HFF-Myc (cell line): ENCODE data around the gene UBE2K.
"Not testable (repeated sequence)": the region's sequence is repeated elsewhere in the genome, so short reads cannot be mapped to it uniquely, and the experiment has no call there.

Experiments
- DNase-seq: peaks from one replicate; pipeline ENCODE4 v3.0.0-alpha.2; 2011; ENCODE audit warnings: low read depth; ENCODE audit errors: extremely low read depth
- H3K4me3 ChIP-seq: replicated peaks from 2 replicates; pipeline ENCODE4 v1.5.1; 2011; ENCODE audit warnings: low read depth, mild to moderate bottlenecking, control low read depth, low read length
- CTCF ChIP-seq: IDR thresholded peaks from 2 replicates; pipeline ENCODE4 v1.5.1; 2012; ENCODE audit warnings: mild to moderate bottlenecking, low read depth, low read length, control low read depth; ENCODE audit errors: missing control alignments

Gene UBE2K

GRCh38 chr4:39667706-39668105 lies 30.2 kb upstream of the UBE2K start:
- TF ChIP-seq CTCF = no peak
- H3K4me3 ChIP-seq = no peak overlapping the region
- DNase-seq = no peak

- TF ChIP-seq CTCF = no peak
- no peak for DNase-seq
These were observed 29.0 kb upstream of the UBE2K start for GRCh38 chr4:39668887-39669286.

GRCh38 chr4:39670296-39670695 lies 27.6 kb upstream of the UBE2K start:
- not testable (repeated sequence) for H3K4me3 ChIP-seq, DNase-seq

More at GRCh38 chr4:39668887-39669286, 29.0 kb upstream of the UBE2K start:
- no peak overlapping the region for H3K4me3 ChIP-seq

- H3K4me3 ChIP-seq, DNase-seq: not testable (repeated sequence)
These were observed 22.3 kb upstream of the UBE2K start for GRCh38 chr4:39675681-39676080.

- not testable (repeated sequence) for H3K4me3 ChIP-seq
These were observed 16.9 kb upstream of the UBE2K start for GRCh38 chr4:39681003-39681402.

GRCh38 chr4:39682138-39682537 lies 15.8 kb upstream of the UBE2K start:
- no peak overlapping the region for H3K4me3 ChIP-seq
- TF ChIP-seq CTCF = no peak
- DNase-seq = no peak

More at GRCh38 chr4:39681003-39681402, 16.9 kb upstream of the UBE2K start:
- DNase-seq = not testable (repeated sequence)

- TF ChIP-seq CTCF = no peak
- no peak for DNase-seq
- H3K4me3 ChIP-seq = no peak overlapping the region
These were observed 11.9 kb upstream of the UBE2K start for GRCh38 chr4:39685990-39686389.

- no peak overlapping the region for H3K4me3 ChIP-seq
- DNase-seq = no peak
- no peak for TF ChIP-seq CTCF
These were observed 10.9 kb upstream of the UBE2K start for GRCh38 chr4:39687014-39687413.

GRCh38 chr4:39689970-39690369 lies 8.0 kb upstream of the UBE2K start:
- TF ChIP-seq CTCF = no peak
- no peak for DNase-seq
- no peak overlapping the region for H3K4me3 ChIP-seq
